CD4-positive, alpha-beta T cell treated with Interferon gamma for 1 hour (primary cell): ENCODE measurements around the gene CDK8.

Experiments
- DNase-seq: peaks from one replicate; pipeline ENCODE4 v3.0.0-alpha.2; 2020

The CDK8 gene

DNA sequence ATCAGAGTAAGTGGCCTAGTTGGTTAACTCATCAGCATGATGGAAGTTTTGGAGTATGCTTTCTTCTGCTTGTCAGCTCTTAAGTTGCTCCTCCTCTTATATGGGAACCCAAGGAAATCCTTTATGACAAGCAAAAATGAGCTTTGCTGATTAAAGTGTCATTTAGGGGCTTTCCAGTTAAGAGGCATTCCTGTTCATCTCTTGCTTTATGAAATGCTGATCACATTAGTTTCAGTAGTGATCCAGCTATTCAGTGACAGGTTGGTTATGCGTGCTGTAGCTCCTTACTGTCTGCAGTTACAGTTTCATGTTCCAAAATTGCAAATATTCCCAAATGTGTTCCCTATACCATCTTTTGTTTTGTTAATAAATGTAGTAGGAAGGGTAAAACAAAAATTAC lies 146.6 kb downstream of the CDK8 start:
- no peak for DNase-seq

DNA sequence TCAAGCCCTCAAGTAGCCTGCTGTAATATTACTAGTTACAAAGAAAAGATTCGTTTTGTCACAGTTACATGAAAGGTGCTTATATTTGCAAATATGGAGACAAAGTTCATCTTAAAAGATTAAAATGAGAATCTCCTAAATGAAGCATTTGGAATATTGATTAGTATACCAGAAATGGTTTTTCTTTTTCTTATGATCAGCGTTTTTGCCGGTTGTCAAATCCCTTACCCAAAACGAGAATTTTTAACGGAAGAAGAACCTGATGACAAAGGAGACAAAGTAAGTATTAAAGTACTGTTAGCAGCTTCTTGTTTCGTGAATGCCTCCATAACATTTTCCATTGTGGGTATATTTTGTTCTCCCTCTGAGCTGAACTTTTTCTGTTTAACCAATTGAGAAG lies 147.1 kb downstream of the CDK8 start:
- no peak for DNase-seq

DNA sequence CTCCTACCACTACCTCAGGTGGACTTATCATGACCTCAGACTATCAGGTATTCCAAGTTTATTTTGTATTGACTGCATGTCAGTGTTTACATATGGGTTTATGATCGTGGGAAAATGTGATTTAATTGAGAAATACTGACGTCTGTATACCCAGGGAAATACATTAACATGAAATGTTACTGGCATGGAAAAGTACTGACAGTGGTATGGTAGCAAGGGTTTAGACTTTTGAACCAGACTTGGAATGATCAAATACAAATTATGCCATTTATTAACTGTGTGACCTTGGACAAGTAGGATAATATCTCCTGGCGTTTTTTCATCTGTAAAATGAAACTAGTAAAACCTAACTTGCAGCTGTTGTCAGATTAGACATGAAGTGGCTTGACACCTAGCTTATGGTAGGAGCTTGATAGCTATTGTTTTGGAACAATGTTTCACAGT lies 147.7 kb downstream of the CDK8 start:
- DNase-seq, result no peak

DNA sequence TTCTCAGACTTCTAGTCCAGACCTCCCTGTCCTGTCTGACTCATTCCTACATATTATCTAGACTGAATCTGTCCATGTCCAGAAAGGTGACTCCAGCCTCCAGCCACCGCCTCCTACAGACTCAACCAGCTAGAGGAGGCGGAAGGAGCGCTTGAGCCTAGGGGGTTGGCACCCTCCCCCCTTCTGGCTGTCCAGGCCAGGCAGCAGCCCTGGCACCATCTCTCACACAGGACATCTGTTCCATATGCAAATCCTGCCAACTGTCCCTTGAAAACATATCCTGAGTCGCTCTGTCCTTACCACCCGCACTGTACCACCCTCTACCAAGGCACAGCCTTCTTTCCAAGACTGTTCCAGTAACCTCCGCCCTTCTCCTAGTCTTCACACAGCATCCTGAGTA lies 152.9 kb downstream of the CDK8 start:
- no peak for DNase-seq

DNA sequence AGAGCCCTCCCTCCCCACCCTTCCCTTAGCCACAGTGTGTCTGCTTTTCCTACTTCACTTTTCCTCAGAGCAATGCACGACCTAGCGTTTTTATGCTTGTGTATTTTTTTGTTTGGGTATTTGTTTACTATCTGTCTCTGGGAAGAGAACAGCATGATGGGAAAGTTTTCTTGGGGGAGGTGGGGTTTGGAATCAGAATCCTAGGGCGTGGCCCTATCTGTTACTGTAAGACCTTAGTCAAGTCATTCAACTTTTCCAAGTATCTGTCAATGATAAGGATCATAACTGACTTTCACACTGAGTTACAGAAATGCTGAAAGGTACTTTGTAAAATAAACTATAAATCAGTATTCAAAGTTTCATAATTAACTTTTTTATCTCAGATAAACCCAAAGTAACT lies 157.3 kb downstream of the CDK8 start:
- DNase-seq, result no peak

DNA sequence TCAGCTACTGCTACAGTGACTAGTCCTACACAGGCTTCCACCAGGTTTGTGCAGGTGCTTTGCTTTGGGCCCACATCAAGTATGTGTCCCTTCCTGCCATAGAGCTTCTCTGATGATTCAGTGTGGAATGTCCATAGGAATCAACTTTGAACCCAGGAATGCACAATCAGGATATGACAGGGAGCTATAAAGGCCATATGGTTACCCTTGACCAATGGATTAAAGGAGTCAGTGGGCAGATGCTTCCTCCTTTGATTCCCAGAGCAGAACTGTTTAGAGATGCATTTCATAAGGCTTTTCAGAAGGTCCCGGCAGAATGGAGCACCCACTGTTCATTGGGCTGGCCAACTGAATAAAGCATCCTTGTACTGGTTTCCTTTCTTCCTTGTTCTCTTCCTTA lies 158.3 kb downstream of the CDK8 start:
- no peak for DNase-seq

DNA sequence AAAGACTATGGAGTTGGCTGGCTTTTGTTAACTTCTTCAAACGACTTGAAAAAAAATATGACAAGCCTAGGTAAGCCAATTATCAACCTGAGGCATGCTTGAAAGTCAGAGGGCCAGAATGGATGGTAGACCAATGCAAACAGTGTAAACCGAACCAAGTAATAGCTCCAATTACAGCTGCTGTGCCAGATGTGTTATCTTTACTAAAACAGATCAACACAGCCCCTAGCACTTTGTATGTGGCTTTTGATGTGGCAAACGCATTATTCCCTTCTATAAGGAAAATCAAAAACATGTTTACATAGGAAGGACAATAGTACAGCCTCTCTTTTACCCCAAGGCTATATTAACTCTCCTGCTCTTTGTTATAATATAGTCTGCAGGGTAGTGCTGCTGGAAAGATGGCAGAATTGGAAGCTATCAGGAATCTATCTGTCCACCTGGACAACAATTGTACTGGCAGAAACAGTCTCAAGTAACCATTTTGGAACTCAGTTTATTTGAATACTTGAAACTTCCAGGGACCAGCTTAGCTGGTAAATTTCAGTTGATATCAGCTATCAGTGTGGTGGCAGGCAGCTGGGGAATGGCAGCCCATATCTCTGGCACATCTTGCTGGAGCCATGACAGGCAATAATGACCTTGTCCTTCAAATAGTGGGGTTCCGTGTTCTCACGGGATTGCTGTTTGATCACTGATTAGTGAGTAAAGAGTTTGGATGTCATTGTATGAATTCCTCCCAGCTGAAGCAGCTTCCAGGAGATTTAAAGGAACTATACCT lies 159.2 kb downstream of the CDK8 start:
- DNase-seq, result no peak

DNA sequence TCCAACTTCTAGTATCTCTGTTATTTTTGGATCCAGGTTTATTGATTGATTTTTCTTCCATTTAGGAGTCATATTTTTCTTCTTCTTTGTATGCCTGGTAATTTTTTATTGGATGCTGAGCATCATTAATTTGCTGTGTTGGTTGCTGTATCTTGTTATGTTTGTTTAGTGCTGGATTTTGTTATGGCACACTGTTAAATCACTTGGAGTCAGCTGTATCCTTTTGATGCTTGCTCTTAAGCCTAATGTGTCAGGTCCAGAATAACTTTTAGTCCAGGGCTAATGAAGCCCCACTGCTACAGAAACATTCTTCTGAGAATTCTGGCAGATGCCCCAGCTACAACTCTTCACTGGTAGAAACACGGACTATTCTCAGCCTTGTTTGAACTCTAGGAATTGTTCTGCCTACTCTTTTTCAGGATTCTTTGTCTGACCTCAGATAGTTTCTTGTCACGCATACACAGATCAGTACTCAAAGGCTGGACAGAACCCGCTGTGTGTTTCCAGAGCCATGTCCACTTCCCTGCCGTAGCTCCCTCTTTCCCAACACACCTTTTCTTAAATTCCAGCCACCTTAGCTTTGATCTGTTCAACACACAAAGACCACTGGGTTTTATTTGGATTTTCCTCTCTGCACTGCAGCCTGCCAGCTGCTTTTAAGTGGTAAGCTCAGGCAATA lies 166.5 kb downstream of the CDK8 start:
- DNase-seq, result no peak

DNA sequence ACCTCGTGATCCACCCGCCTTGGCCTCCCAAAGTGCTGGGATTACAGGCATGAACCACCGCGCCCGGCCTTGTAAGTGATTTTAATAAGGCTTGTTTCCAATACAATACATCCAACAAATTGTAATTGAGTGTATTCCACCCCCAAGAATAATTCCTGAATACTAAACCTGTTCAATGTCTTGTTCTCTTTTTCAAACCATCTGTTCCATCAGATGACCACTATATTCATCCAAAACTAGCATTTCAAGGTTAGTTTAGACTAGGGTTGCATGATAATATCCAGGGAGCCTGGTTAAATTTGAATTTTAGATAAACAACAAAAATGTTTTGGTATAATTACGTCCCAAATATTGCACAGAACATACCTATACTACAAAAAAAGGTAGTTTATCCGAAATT lies 168.1 kb downstream of the CDK8 start:
- no peak for DNase-seq

DNA sequence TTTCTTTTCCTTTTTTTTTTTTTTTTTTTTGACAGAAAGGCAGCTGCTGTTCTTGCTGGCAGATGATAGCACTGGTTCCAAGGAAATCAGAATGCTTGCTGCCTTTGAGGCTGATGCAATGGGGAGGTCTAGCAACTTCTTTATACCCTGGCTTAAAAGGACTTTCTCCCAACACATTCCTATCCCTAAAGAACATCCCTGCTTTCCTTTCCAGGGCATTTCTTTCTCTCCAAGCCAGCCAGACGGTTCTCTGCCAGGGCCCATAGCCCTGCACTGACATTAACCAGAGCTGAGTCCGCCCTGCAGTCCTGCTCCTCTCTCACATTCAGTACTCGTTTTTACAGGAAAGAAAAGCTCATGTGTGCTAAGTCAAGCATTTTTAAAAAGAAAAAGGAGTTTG lies 169.7 kb downstream of the CDK8 start:
- no peak for DNase-seq

DNA sequence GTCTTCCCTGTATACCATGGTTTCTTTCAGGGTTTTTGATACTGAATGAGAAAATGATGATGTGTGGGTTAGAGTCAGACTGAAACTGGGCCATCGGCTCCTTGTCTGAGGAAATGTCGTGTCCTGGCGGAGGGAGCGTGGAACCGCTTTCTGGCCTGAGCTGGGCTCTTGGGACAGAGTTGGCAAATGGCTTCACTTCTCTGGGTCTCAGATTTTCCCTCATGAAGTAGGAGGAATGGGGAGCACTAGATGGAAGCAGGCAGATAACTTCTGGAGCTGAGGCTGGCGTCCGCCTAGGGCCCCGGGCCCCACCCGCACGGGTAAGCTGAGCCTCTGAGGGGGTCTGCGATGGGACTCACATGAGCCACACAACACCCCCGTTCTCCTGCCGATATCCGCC lies 170.3 kb downstream of the CDK8 start:
- DNase-seq, result no peak

DNA sequence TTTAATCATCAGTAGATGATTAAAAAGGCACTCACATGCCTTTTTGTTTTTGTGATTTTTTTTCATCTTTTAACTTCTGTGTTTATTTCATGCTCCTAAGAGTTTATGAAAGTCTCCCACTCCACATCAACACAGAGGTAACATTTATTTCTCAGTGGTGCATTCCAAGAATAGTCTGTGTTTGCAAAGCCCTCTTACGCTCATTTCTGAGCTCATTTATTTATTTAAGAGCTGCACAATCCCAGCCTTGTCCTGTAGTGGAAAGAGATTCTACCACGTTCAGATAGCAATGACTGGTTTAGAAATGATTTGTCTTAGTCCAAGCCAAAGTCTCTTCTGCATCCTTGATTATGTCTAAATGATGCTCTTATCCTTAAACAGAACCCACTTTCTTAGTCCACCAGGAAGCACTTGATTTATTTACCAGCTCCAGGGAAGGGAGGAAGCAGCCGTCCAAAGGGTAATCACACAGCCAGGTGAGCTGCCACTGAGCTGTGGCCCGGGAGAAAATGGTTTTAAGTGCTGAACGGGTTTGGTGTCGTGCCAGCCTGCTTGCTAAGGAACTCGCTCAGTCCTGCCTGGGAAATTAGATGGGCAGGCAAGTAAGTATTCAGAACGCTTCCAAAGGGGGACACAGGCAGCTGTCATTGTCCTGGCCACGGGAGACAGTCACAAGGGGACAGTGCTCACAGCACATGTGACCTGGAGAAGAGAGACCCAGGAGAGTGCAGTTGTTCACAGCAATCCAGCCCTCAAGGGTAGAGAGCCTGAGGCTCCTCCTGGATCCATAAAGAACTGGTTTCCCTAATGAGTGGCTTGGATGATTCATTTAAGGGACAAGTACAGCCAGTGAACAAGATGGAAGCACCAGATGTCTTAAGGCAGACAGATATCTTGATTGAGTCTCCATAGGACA lies 171.8 kb downstream of the CDK8 start:
- DNase-seq, result no peak

DNA sequence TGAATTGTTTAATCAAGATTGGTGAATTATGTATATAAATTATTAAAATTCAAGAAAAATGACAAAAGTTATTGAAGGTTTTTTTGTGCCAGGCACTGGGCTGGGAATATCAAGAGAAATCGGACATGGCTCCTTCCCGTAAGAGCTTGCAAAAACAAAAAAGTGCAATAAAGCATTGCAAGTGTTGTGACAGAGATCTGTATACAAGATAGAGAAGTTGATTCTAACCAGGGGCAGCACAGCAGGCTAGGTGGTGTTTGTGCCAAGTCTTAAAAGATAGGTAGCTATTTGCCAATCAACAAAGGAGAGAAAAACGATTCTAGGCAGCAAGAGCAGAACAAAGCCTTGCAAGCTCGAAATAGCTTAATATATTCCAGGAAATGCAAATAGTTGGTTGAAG lies 179.8 kb downstream of the CDK8 start:
- no peak for DNase-seq

DNA sequence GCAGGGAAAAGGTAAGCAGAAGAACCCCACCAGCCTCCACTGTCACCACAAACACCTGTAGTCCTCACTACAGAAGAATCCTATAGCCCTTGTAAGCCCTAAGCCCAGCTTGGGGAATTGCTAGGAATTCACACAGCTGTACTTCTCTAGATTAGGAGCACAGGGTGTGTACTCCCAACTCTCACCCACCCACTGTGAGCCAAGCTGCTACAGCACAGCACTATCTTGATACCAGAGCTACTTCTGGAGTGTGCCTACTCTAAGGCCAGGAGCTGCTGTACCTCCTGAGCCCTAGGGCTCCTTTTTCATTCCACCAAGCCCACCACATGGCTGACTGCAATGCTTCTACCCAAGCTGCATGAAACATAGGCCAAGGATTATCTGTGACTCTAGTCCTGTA lies 181.2 kb downstream of the CDK8 start:
- no peak for DNase-seq

DNA sequence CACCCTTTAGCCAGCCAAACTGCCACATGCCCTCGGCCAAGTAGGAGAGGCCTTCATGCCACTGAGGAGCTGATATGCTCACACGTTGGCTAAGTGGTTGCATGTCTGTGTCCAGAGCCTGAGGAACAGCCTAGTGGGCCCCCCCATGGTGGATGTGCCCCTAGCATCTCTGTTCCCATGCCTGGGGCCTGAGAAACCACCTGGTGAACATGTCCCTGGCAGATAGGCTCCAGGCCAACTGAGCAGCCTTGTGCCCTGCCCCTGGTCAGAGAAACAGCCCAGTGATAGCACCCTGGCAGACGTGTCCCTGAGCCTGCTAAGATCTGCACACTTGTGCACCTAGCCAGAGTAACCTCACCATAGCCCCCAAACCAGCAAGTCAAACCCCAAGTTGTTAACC lies 181.7 kb downstream of the CDK8 start:
- no peak for DNase-seq

DNA sequence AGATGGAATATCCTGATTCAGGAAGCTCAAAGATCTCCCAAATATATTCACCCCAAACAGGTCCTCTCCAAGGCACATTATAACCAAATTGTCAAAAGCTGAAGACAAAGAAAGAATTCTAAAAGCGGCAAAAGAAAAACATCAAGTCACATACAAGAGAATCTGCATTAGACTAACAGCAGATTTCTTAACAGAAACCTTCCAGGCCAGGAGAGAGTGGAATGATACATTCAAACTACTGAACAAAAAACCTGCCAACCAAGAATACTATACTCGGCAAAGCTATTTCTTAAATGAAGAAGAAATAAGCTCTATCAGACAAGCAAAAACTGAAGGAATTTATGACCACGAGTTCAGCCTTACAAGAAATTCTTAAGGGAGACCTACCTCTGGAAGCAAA lies 183.0 kb downstream of the CDK8 start:
- DNase-seq, result no peak

DNA sequence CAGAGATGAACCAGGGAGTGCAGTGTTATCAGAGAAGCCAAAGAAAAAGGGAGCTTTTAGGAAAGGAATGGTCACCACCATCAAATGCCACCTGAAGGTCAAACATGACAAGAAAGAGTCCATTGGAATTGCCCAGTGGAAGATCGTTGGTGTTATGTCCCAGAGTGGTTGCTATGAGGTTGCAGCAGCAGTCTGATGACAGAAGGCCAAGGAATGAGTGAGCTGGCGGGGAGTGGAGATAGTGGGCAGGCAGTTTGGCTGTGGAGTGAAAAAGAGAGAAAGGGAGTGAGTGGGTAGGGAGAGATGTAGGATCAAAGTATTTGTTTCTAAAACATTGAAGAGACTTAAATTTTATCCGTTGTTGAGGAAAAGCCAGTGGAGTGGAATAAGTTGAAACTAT lies 186.2 kb downstream of the CDK8 start:
- no peak for DNase-seq

DNA sequence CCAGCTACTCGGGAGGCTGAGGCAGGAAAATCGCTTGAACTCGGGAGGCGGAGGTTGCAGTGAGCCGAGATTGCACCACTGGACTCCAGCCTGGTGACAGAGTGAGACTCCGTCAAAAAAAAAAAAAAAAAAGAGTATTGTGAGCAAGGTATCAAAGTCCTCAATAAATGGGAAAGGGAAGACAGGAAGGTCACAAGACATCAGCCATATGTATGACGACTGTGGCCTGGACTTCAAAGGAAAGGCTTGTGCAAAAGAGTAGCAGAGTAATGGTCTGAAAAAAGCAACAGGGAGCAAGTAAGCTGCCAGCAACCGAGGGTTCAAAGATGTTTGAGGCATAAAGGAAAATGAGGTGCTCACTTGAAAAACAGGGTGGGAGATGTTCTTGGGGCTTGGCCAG lies 187.5 kb downstream of the CDK8 start:
- no peak for DNase-seq

DNA sequence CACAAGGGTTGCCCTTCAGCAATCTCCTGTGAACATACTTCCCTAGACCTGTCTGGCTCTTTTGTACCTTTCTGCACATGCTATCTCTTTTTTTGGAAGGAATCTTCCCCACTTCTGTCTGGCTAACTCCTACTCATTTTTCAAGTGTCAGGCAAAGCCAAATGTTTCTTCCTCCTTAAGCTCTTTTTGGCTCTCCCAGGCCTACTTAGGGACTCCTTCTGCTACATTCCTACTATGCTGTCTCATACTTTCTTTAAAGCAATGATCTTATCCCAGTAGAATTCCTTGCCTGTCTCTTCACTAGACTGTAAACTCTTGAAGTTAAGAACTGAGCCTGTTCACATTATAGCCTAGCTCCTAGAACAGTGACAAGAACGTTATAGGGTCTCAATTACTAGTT lies 188.6 kb downstream of the CDK8 start:
- DNase-seq, result no peak

DNA sequence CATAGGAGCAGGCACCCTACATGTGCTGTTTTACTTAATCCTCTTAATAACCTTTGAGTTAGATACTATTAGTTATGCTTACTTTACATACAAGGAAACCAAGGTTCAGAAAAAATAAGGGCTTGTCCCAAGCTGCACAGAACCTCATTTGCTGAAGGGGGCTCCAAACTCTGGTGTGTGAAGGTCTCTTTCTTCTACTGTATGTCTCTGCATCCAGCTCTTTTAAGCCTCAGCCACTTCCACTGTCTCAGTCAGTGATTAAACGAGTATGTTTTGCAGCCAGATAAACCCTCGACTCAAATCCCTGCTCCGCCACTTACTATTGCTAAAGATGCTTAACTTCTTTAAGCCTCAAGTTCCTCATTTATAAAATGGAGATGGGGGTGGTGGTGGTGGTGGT lies 191.2 kb downstream of the CDK8 start:
- no peak for DNase-seq

DNA sequence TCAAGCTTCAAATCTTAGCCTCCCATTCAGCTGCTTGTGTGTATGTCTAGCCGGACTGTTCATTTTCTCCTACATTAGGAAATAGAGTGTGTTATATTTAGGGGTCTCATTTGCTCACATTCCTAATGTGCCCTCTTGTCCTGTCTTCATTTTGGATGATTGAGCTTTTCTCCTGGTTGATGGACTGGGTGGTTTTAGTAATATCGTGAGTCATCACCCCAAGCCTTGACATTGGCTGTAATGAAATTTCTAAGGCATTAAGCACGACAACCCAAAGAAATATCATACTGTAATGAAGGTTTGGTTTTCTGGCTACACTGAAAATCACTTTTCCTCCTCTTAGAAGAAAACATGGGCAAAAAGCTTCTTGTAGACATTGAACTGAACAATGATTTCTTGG lies 192.8 kb downstream of the CDK8 start:
- no peak for DNase-seq

DNA sequence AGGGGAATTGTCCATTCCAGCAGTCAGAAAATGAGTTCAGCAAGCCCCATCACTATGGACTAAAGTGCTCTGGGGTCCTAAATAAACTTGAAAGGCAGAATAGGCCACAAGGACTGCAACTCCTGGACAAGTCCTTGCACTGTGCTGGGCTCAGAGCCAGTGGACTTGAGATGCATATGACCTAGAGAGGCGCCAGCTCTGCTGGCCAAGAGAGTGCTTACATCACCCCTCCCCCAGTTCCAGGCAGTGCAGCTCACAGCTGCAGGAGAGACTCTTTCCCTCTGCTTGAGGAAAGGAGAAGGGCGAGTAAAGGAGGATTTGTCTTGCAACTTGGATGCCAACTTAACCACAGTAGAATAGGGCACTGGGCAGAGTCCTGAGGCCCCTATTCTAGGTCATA lies 194.1 kb downstream of the CDK8 start:
- no peak for DNase-seq

DNA sequence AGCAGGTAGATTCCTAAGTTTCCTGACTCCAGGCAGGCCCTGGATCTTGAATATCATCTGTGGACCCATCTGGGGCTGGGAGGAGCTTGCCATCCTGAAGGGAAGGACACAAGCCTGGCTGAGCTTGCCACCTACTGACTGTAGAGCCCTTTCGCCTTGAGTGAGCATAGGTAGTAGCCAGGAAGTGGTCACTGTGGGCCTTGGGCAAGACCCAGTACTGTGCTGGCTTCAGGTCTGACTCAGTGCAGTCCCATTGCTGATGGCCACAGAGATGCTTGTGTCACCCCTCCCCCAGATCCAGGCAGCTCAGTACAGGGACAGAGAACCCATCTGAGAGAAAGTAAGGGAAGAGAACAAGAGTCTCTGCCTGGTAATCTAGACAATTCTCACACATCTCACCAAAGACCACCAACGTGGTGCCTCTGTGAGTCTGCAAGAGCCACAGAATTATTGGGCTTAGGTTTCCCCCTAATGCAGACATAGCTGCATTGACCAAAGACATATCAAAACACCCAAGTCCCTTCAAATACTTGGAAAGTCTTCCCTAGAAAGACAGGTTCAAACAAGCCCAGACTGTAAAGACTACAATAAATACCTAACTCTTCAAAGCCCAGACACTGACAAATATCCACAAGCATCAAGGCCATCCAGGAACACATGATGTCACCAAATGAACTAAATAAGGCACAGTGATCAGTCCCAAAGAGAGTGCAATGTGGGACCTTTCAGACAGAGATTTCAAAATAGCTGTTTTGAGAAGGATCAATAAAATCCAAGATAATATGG lies 195.3 kb downstream of the CDK8 start:
- DNase-seq, result no peak
